Measurements from ENCODE around the gene SERGEF.

The SERGEF gene

DNA sequence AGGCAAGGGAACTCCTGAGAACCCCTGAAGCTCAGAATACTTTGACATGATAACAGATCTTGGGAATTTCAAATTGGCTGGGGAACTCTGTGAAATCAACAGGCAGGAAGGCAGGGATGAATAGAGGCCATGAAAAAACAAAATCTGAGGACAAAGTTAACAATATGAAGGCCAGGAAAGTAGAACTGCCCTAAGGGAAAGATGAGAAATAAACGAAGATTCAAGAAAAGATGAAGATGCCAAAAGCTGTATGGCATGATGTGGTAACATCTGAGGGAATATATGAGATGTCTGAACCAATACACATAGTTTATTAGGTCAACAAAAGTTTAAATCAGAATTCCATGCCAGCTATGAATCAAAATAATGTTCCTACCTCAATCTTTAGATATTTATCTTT lies 25.0 kb downstream of the SERGEF start:
- H3K4me3 ChIP-seq (ENCODE audit: low read depth, low read length), result no peak overlapping the region
- in situ Hi-C loops (cut with HindIII; ENCODE audit: low sequenced_read_pairs), result loop anchor here (10.0 kb wide), 1 partner anchor 257 kb away; the partner anchor contains the start of gene SAA2
- no peak for DNase-seq (ENCODE audit: low read depth)
- TF ChIP-seq, protein P1, sequence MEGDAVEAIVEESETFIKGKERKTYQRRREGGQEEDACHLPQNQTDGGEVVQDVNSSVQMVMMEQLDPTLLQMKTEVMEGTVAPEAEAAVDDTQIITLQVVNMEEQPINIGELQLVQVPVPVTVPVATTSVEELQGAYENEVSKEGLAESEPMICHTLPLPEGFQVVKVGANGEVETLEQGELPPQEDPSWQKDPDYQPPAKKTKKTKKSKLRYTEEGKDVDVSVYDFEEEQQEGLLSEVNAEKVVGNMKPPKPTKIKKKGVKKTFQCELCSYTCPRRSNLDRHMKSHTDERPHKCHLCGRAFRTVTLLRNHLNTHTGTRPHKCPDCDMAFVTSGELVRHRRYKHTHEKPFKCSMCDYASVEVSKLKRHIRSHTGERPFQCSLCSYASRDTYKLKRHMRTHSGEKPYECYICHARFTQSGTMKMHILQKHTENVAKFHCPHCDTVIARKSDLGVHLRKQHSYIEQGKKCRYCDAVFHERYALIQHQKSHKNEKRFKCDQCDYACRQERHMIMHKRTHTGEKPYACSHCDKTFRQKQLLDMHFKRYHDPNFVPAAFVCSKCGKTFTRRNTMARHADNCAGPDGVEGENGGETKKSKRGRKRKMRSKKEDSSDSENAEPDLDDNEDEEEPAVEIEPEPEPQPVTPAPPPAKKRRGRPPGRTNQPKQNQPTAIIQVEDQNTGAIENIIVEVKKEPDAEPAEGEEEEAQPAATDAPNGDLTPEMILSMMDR (IDR thresholded peaks at IDR 0.05; ENCODE audit: low read depth, low read length, missing control alignments), result no peak

- no peak for DNase-seq (ENCODE audit: low read depth)
- no peak overlapping the region for H3K4me3 ChIP-seq (ENCODE audit: low read depth, low read length)
- TF ChIP-seq, protein P1 (IDR thresholded peaks at IDR 0.05; ENCODE audit: low read depth, low read length, missing control alignments), result peak; percentile 27
- in situ Hi-C loops (cut with HindIII; ENCODE audit: low sequenced_read_pairs), result loop anchor here (10.0 kb wide), 1 partner anchor 258 kb away; the partner anchor contains the start of gene SAA2
Measured at GRCh38 chr11:17986711-17987220, 26.1 kb downstream of the SERGEF start.

DNA sequence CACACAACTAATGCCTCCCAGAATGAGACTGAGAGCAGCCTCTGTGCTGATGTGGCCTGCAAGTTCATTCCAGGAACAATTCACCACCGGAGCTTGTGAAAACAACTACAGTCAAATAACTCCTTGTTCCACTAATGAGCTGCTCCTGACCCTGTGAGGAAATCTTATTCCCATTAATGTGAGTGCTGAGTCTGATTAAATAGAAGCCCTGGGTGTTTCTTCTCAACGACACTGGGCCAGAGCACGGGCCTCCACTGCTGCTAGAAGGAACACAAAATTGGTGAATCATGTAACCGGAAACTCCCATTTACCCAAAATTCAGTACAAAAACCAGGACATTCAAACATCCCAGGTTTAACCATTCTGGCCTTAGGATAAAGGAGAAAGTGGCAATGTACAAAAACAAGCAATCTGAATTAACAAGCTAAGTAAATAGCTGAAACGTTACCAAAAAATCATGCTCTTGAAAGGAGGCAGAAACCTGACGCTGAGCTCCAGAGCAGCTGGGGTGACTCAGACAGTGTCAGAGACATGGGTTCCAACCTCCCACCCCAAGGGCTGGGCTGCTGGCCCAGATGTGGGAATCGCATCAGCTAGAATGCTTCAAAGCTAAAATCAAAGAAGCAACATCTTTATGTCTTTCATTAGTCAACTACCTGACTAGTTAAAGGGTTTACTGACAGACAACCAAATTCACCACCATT lies 26.7 kb downstream of the SERGEF start:
- in situ Hi-C loops (cut with HindIII; ENCODE audit: low sequenced_read_pairs), result loop anchor here (10.0 kb wide), 1 partner anchor 259 kb away; the partner anchor contains the start of gene SAA2
- peak; percentile 65 for DNase-seq (ENCODE audit: low read depth)
- no peak overlapping the region for H3K4me3 ChIP-seq (ENCODE audit: low read depth, low read length)
- TF ChIP-seq, protein P1 (IDR thresholded peaks at IDR 0.05; ENCODE audit: low read depth, low read length, missing control alignments), result no peak

DNA sequence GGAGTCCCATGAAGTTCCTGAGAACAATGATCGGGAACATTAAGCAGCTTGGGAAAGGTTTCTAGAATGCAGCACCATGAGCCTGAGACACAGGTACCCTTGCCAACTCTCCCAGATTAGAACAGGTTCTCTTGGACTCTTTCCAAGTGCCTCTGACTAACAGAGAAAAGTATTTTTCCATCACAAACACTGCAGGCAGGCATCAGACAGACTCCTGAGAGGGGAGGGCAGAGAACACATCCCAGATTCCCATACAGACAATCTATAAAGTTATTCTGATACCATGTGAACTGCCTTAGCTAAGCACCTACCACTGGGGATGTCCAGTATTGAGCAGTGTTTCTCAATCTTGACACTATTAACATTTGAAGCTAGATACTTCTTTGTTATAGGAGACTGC lies 27.3 kb downstream of the SERGEF start:
- H3K4me3 ChIP-seq (ENCODE audit: low read depth, low read length), result no peak overlapping the region
- TF ChIP-seq, protein P1 (IDR thresholded peaks at IDR 0.05; ENCODE audit: low read depth, low read length, missing control alignments), result no peak
- in situ Hi-C loops (cut with HindIII; ENCODE audit: low sequenced_read_pairs), result loop anchor here (10.0 kb wide), 1 partner anchor 259 kb away; the partner anchor contains the start of gene SAA2
- DNase-seq (ENCODE audit: low read depth), result peak; percentile 48

- TF ChIP-seq, protein P1 (IDR thresholded peaks at IDR 0.05; ENCODE audit: low read depth, low read length, missing control alignments), result no peak
- in situ Hi-C loops (cut with HindIII; ENCODE audit: low sequenced_read_pairs), result loop anchor here (5.0 to 10.0 kb wide), 2 partner anchors 256 to 261 kb away; partner anchors contain the start of gene SAA2
- no peak for DNase-seq (ENCODE audit: low read depth)
- no peak overlapping the region for H3K4me3 ChIP-seq (ENCODE audit: low read depth, low read length)
Measured at GRCh38 chr11:17983569-17983968, 29.3 kb downstream of the SERGEF start.

DNA sequence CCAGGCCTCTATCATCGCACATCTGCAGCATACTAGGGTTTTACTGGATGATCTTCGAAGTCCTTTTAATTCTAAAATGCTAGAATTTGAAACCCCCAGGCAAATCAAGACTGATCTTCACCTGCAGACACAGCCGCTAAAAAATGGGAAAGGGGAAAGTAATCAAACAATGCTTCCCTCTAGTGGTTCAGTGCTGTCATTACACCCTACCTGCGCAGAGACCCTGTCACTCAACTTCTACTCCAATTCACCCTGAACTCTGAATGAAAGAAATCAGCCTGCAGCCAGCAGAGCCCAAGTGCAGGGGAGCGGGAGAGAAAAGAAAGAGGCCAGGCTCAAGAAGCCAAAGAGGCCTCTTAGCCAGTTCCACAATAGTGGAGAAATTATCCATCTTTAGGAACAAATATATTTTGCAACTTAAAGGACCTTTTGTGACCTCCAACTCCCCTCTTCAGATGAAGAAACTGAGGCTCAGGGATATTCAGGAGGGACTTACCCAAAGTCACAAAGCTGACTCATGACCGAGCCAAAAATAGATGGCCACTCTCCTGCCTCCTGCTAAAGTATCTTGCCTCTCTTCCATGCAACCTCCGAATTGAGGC lies 33.0 kb downstream of the SERGEF start:
- H3K4me3 ChIP-seq (ENCODE audit: low read depth, low read length), result no peak overlapping the region
- no peak for DNase-seq (ENCODE audit: low read depth)
- TF ChIP-seq, protein P1 (IDR thresholded peaks at IDR 0.05; ENCODE audit: low read depth, low read length, missing control alignments), result peak; percentile 96
- in situ Hi-C loops (cut with HindIII; ENCODE audit: low sequenced_read_pairs), result loop anchor here (5.0 to 10.0 kb wide), 3 partner anchors 253 to 383 kb away; partner anchors contain the start of gene SAA2
